PFSK-1 (cell line): ENCODE results near the gene SHCBP1.

Source experiments
- POLR2AphosphoS5 ChIP-seq: IDR thresholded peaks from 2 replicates; pipeline ENCODE4 v1.6.1; 2012; ENCODE audit warnings: low read depth, mild to moderate bottlenecking, control low read depth, low read length, moderate library complexity
- REST ChIP-seq, 2 experiments: IDR thresholded peaks; 2 replicates each; pipeline versions ENCODE4 v1.6.1 to v1.8.0; 2011 to 2012; ENCODE audit warnings: low read depth in 2 of 2, low read length in 2 of 2, control low read depth in 1 of 2, inconsistent platforms in 1 of 2, mild to moderate bottlenecking in 1 of 2, moderate library complexity in 1 of 2; ENCODE audit not compliant: insufficient read depth in 1 of 2
- SIN3A ChIP-seq: IDR thresholded peaks from 2 replicates; pipeline ENCODE4 v1.6.1; 2012; ENCODE audit warnings: mild to moderate bottlenecking, low read length, moderate library complexity, borderline replicate concordance; ENCODE audit not compliant: insufficient read depth
- TAF1 ChIP-seq: IDR thresholded peaks from 2 replicates; pipeline ENCODE4 v1.6.1; 2012; ENCODE audit warnings: low read length, control low read depth, borderline replicate concordance; ENCODE audit not compliant: insufficient read depth

DNA sequence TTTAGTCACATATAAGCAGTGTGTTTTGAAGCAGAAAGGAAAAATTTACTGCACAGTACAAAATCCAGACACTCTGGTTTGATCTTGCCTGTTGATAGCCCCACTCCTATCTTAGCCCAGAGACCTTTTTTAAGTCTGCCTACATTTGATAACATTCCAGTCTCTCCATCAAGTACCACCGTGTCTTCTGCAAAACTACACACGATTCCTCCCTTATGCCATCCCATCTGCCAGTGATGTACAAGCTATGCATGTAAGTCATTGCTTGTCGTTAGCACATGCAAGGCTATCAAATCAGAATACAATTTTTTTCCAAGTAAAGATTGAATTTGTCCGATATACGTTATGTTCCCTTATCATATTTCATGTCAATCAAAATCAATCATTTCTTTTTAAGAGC is 14.9 kb downstream of the SHCBP1 start:
- TF ChIP-seq REST (IDR thresholded peaks at IDR 0.05; ENCODE audit: insufficient read depth in 1 of 2, low read depth in 2 of 2, low read length in 2 of 2): no peak
- TF ChIP-seq TAF1: no peak
- TF ChIP-seq SIN3A: no peak
- TF ChIP-seq POLR2AphosphoS5: no peak
